GM12875 (cell line): ENCODE measurements around the gene IGSF21.

ENCODE experiments used
- H3K4me3 ChIP-seq: one replicate; pipeline ENCODE4 v1.5.1; 2011; ENCODE audit warnings: low read depth, low read length, control low read depth
- TF ChIP-seq, protein P1 (sequence below): IDR thresholded peaks from 2 replicates; pipeline ENCODE4 v1.5.1; 2011; ENCODE audit warnings: low read depth, mild to moderate bottlenecking, control low read depth, inconsistent platforms, low read length, moderate library complexity, borderline replicate concordance; ENCODE audit not compliant: insufficient read depth

The IGSF21 gene

GRCh38 chr1:18264450-18265039 lies 156.9 kb downstream of the IGSF21 start:
- TF ChIP-seq, protein P1, sequence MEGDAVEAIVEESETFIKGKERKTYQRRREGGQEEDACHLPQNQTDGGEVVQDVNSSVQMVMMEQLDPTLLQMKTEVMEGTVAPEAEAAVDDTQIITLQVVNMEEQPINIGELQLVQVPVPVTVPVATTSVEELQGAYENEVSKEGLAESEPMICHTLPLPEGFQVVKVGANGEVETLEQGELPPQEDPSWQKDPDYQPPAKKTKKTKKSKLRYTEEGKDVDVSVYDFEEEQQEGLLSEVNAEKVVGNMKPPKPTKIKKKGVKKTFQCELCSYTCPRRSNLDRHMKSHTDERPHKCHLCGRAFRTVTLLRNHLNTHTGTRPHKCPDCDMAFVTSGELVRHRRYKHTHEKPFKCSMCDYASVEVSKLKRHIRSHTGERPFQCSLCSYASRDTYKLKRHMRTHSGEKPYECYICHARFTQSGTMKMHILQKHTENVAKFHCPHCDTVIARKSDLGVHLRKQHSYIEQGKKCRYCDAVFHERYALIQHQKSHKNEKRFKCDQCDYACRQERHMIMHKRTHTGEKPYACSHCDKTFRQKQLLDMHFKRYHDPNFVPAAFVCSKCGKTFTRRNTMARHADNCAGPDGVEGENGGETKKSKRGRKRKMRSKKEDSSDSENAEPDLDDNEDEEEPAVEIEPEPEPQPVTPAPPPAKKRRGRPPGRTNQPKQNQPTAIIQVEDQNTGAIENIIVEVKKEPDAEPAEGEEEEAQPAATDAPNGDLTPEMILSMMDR: no peak
- no peak overlapping the region for H3K4me3 ChIP-seq

GRCh38 chr1:18265641-18266040 lies 158.0 kb downstream of the IGSF21 start:
- TF ChIP-seq, protein P1: no peak

GRCh38 chr1:18266391-18266790 lies 158.8 kb downstream of the IGSF21 start:
- H3K4me3 ChIP-seq: no peak overlapping the region
- TF ChIP-seq, protein P1: no peak

More at GRCh38 chr1:18265641-18266040, 158.0 kb downstream of the IGSF21 start:
- no peak overlapping the region for H3K4me3 ChIP-seq

DNA sequence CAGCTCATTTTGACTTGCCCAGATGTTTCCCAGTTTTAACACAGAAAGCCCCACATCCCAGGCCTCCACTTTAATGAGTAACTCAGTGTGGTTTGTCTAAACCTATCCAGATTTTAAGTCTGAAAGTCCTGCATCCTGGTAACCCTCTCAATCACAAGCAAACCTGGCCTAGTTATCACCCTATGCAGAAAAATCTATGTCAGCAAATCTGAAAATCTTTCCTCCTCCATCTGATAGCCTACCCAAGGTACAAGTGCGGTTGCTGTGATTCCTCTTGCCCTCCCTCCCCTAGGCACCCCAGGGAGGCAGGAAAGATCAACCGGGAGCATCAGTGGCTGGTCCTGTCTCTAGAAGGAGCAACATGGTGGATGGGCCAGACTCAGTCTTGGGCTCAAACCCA lies 163.7 kb downstream of the IGSF21 start:
- TF ChIP-seq, protein P1: no peak
- no peak overlapping the region for H3K4me3 ChIP-seq

DNA sequence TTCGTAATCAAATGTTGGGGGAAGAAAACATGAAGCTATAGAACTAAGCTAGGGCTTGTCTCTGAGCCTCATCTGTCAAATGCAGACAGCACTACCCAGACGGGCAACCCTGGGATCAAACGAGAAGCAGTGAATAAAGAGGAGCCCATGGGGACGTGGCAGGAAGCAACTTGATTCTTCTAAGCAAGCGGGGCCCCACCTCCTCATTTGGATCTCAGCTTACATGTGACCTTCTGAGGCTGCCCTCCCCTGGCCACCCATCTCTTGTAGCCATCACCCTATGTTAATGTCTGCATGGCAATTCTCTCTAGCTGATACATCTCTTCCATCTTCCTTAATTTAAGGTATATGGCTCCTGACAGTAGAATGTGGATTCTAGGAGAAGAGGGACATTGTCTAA lies 171.3 kb downstream of the IGSF21 start:
- TF ChIP-seq, protein P1: no peak
- H3K4me3 ChIP-seq: no peak overlapping the region

GRCh38 chr1:18279351-18280074 lies 171.9 kb downstream of the IGSF21 start:
- TF ChIP-seq, protein P1: no peak
- H3K4me3 ChIP-seq: no peak overlapping the region

DNA sequence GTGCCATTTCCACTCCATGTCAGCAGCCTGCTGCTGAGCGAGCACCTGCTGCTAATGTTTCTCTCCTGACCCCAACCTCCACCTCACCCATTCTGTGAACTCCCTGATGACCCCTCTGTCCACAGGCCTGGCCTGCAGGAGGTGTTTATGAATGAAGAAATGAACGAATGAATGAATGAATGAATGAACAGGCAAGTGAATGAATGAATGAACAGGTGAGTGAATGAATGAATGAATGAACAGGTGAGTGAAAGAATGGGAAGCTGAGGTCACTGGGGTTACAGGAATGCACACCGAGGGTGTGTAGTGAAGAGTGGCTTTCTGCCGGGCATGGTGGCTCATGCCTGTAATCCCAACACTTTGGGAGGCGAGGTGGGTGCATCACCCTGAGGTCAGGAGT lies 173.4 kb downstream of the IGSF21 start:
- H3K4me3 ChIP-seq: no peak overlapping the region
- TF ChIP-seq, protein P1: no peak
